SK-N-SH (cell line): Measurements from ENCODE around the gene PDE11A. TPM values are rescaled to one million over a fixed set of nuclear protein-coding genes. Genes with fewer than 3 reads are reported as not detected.

Experiments
- CTCF ChIA-PET: fragments of 300-600, 350-600 bp; formaldehyde crosslinking; extraction: SDS; loops from one replicate; lab custom pipeline; 2021; lab: Yijun Ruan, JAX
- POLR2A ChIA-PET: fragments of 350-600 bp; sonication (Branson Sonifier 250); formaldehyde crosslinking; extraction: SDS; loops from one replicate; lab custom pipeline; 2020; ENCODE audit warnings: antibody characterized with exemption, inconsistent platforms; lab: Yijun Ruan, JAX
- DNase-seq: peaks from one replicate; pipeline ENCODE4 v3.0.0; 2012
- H2AFZ ChIP-seq: fragments of 200-600 bp; sonication (generic); 2 replicates; pipeline ENCODE4 v1.8.1; 2016; ENCODE audit warnings: antibody characterized with exemption, mild to moderate bottlenecking, low read depth
- H3F3A ChIP-seq: fragments of 200-600 bp; sonication (generic); replicated peaks from 2 replicates; pipeline ENCODE3; 2016; ENCODE audit warnings: antibody characterized with exemption, mild to moderate bottlenecking; ENCODE audit not compliant: insufficient read depth
- H3K27ac ChIP-seq, 2 experiments: fragments of 200-500 bp in 1 of 2; fragments of 200-600 bp in 1 of 2; sonication (Bioruptor generic) in 1 of 2; sonication (generic), shearing (Covaris generic) in 1 of 2; 2 replicates each; pipeline versions ENCODE4 v1.5.1 to v1.6.1; 2014 to 2016; ENCODE audit warnings: low read depth in 2 of 2, inconsistent platforms in 1 of 2, low read length in 1 of 2, mild to moderate bottlenecking in 1 of 2, mixed read lengths in 1 of 2
- H3K27me3 ChIP-seq: fragments of 200-600 bp; sonication (generic), shearing (Covaris generic); 2 replicates; pipeline ENCODE4 v1.6.1; 2016; ENCODE audit warnings: mixed run types; ENCODE audit not compliant: insufficient read depth
- H3K36me3 ChIP-seq, 2 experiments: fragments of 200-500 bp in 1 of 2; fragments of 200-600 bp in 1 of 2; sonication (Bioruptor generic) in 1 of 2; sonication (generic) in 1 of 2; replicated peaks in 1 of 2; 2 replicates each; pipeline versions ENCODE3 to v1.5.1; 2014 to 2016; ENCODE audit warnings: low read length in 1 of 2, mild to moderate bottlenecking in 1 of 2; ENCODE audit not compliant: insufficient read depth in 2 of 2, control insufficient read depth in 1 of 2
- H3K4me1 ChIP-seq, 2 experiments: fragments of 200-500 bp in 1 of 2; fragments of 200-600 bp in 1 of 2; sonication (Bioruptor generic) in 1 of 2; sonication (generic), shearing (Covaris generic) in 1 of 2; 2 replicates each; pipeline versions ENCODE4 v1.5.1 to v1.6.1; 2014 to 2016; ENCODE audit warnings: low read depth in 1 of 2, low read length in 1 of 2, mixed run types in 1 of 2; ENCODE audit not compliant: insufficient read depth in 2 of 2, control insufficient read depth in 1 of 2
- H3K4me2 ChIP-seq: fragments of 200-600 bp; sonication (generic), shearing (Covaris generic); 2 replicates; pipeline ENCODE4 v1.6.1; 2017; ENCODE audit warnings: mixed run types
- H3K4me3 ChIP-seq, 2 experiments: fragments of 200-500 bp in 1 of 2; fragments of 200-600 bp in 1 of 2; sonication (Bioruptor generic) in 1 of 2; sonication (generic), shearing (Covaris generic) in 1 of 2; 2 replicates each; pipeline versions ENCODE4 v1.5.1 to v1.8.1; 2014 to 2016; ENCODE audit warnings: low read depth in 2 of 2, inconsistent platforms in 1 of 2, low read length in 1 of 2, mild to moderate bottlenecking in 1 of 2, mixed read lengths in 1 of 2, moderate library complexity in 1 of 2
- H3K79me2 ChIP-seq: fragments of 200-600 bp; sonication (generic); 2 replicates; pipeline ENCODE4 v1.8.1; 2017; ENCODE audit warnings: mild to moderate bottlenecking; ENCODE audit not compliant: insufficient read depth
- H3K9ac ChIP-seq: fragments of 200-600 bp; sonication (generic); 2 replicates; pipeline ENCODE4 v1.6.1; 2017; ENCODE audit warnings: mixed run types
- H3K9me2 ChIP-seq: fragments of 200-600 bp; sonication (generic); 2 replicates; pipeline ENCODE4 v1.6.1; 2017; ENCODE audit warnings: mixed run types
- H3K9me3 ChIP-seq: fragments of 200-600 bp; sonication (generic); 2 replicates; pipeline ENCODE4 v1.6.1; 2017; ENCODE audit warnings: mixed run types, mild to moderate bottlenecking, moderate library complexity
- H4K20me1 ChIP-seq: fragments of 200-600 bp; sonication (generic); 2 replicates; pipeline ENCODE4 v1.6.1; 2017; ENCODE audit warnings: mild to moderate bottlenecking, mixed run types; ENCODE audit not compliant: insufficient read depth
- CHD2 ChIP-seq: fragments of 150-350 bp; IDR thresholded peaks from 2 replicates; pipeline ENCODE4 v1.6.1; 2018; ENCODE audit warnings: low read length; ENCODE audit not compliant: partially characterized antibody
- ELF1 ChIP-seq: IDR thresholded peaks from 2 replicates; pipeline ENCODE4 v1.4.0; 2012
- FOSL2 ChIP-seq: IDR thresholded peaks from 2 replicates; pipeline ENCODE4 v1.4.0; 2012; ENCODE audit warnings: low read depth, mild to moderate bottlenecking, moderate library complexity, borderline replicate concordance
- FOXM1 ChIP-seq: IDR thresholded peaks from 2 replicates; pipeline ENCODE4 v1.4.0; 2012; ENCODE audit warnings: low read depth, mild to moderate bottlenecking
- GABPA ChIP-seq: IDR thresholded peaks from 2 replicates; pipeline ENCODE4 v1.4.0; 2012; ENCODE audit warnings: low read depth, mild to moderate bottlenecking
- MAX ChIP-seq: IDR thresholded peaks from 2 replicates; pipeline ENCODE4 v1.4.0; 2012; ENCODE audit warnings: low read depth
- MEF2A ChIP-seq: IDR thresholded peaks from 2 replicates; pipeline ENCODE4 v1.4.0; 2012; ENCODE audit warnings: low read depth, borderline replicate concordance
- PBX3 ChIP-seq: IDR thresholded peaks from 2 replicates; pipeline ENCODE4; 2012
- RAD21 ChIP-seq: IDR thresholded peaks from 2 replicates; pipeline ENCODE4 v1.6.1; 2012; ENCODE audit warnings: mild to moderate bottlenecking, low read length
- RFX5 ChIP-seq: IDR thresholded peaks from 2 replicates; pipeline ENCODE4 v1.6.1; 2012; ENCODE audit warnings: mild to moderate bottlenecking, improper control_type of control experiment, low read length
- RXRA ChIP-seq: IDR thresholded peaks from 2 replicates; pipeline ENCODE4 v1.4.0; 2012; ENCODE audit warnings: low read depth, mild to moderate bottlenecking, borderline replicate concordance
- SIN3A ChIP-seq: IDR thresholded peaks from 2 replicates; pipeline ENCODE4 v1.6.1; 2012; ENCODE audit warnings: low read depth, mild to moderate bottlenecking, low read length, moderate library complexity, borderline replicate concordance
- TAF1 ChIP-seq: IDR thresholded peaks from 2 replicates; pipeline ENCODE4 v1.6.1; 2012; ENCODE audit warnings: low read depth, mild to moderate bottlenecking, low read length, moderate library complexity, borderline replicate concordance
- WGBS: methylation state at CpG from one replicate; pipeline ENCODE4 v1.1.6; 2017; ENCODE audit warnings: low lambda C conversion rate; 5-methylcytosine and 5-hydroxymethylcytosine counted together
- polyA plus RNA-seq, 3 experiments: library from polyadenylated mRNA; depleted of rRNA; stranded (reverse); fragments of >200 nt; gene quantifications; 2 replicates each; pipeline ENCODE4 v1.2.3, GENCODE V29; 2012

The PDE11A gene
- polyA plus RNA-seq, 1 of the 3 experiments (the other 2 are of a cell fraction): 0.10 TPM

- CTCF ChIA-PET: interaction anchor here (1.0 kb wide), 1 partner anchor 10 kb away, joined by 3 read pairs; no protein-coding TSS in a partner anchor
- POLR2A ChIA-PET: no interaction called here
Measured at GRCh38 chr2:177679611-177680605, 392.7 kb downstream of the PDE11A start.

GRCh38 chr2:177678939-177679338 lies 393.6 kb downstream of the PDE11A start:
- ChIA-PET CTCF (interaction anchor here (1.0 to 1.1 kb wide), 2 partner anchors 9 to 25 kb away, joined by 3 read pairs; no protein-coding TSS in a partner anchor), POLR2A (no interaction called here)
- H3K27ac ChIP-seq: no peak overlapping the region
- H3K79me2 ChIP-seq: no peaks in the 10 kb centered on the region
- H3K9me2 ChIP-seq: no peaks in the 10 kb centered on the region
- peaks cover 0 to 10% of the 10 kb centered on the region in 2 experiments; a peak in 2 of 4 replicates for H3K4me1 ChIP-seq
- H3K27me3 ChIP-seq: no peaks in the 10 kb centered on the region
- no peak overlapping the region for H3K9ac ChIP-seq
- no peaks in the 10 kb centered on the region for H4K20me1 ChIP-seq
- no peak for TF ChIP-seq GABPA
- DNase-seq: no peak
- no peaks in the 10 kb centered on the region for H3K9me3 ChIP-seq
- no peak overlapping the region for H3K4me3 ChIP-seq
- no peaks in the 10 kb centered on the region for H3K36me3 ChIP-seq
- H3K4me2 ChIP-seq: no peak overlapping the region
- H3F3A ChIP-seq: no peaks in the 10 kb centered on the region
- H2AFZ ChIP-seq: no peak overlapping the region
- 75% methylated on average over 2 of the region's 2 CpGs for WGBS

More at GRCh38 chr2:177679611-177680605, 392.7 kb downstream of the PDE11A start:
- Histone ChIP-seq H3K9me3 (no peaks in the 10 kb centered on the region), H3K27ac (no peak overlapping the region), H3K36me3 (no peaks in the 10 kb centered on the region), H2AFZ (no peak overlapping the region), H3K79me2 (no peaks in the 10 kb centered on the region), H3K27me3 (no peaks in the 10 kb centered on the region), H3K4me3 (no peak overlapping the region), H3K9me2 (no peaks in the 10 kb centered on the region), H4K20me1 (no peaks in the 10 kb centered on the region), H3F3A (no peaks in the 10 kb centered on the region), H3K4me1 (peaks cover 0 to 10% of the 10 kb centered on the region in 2 experiments; a peak in 2 of 4 replicates), H3K4me2 (no peak overlapping the region), H3K9ac (no peak overlapping the region)
- TF ChIP-seq CHD2: no peak
- no peak for TF ChIP-seq SIN3A
- no peak for TF ChIP-seq ELF1
- no peak for TF ChIP-seq RAD21
- TF ChIP-seq PBX3: no peak
- no peak for TF ChIP-seq FOXM1
- TF ChIP-seq GABPA: no peak
- no peak for TF ChIP-seq TAF1
- TF ChIP-seq MEF2A: no peak
- no peak for TF ChIP-seq RFX5
- no peak for TF ChIP-seq MAX
- no peak for TF ChIP-seq RXRA
- TF ChIP-seq FOSL2: no peak
- no peak for DNase-seq
- WGBS: 47% methylated on average over 6 of the region's 6 CpGs
